Measurements from ENCODE around the gene TDRD6.
A peak's percentile ranks its signal among the peaks of the same experiment; 100 is the strongest.
"Not testable (repeated sequence)": the region's sequence is repeated elsewhere in the genome, so short reads cannot be mapped to it uniquely, and the experiment has no call there.

Gene TDRD6, protein sequence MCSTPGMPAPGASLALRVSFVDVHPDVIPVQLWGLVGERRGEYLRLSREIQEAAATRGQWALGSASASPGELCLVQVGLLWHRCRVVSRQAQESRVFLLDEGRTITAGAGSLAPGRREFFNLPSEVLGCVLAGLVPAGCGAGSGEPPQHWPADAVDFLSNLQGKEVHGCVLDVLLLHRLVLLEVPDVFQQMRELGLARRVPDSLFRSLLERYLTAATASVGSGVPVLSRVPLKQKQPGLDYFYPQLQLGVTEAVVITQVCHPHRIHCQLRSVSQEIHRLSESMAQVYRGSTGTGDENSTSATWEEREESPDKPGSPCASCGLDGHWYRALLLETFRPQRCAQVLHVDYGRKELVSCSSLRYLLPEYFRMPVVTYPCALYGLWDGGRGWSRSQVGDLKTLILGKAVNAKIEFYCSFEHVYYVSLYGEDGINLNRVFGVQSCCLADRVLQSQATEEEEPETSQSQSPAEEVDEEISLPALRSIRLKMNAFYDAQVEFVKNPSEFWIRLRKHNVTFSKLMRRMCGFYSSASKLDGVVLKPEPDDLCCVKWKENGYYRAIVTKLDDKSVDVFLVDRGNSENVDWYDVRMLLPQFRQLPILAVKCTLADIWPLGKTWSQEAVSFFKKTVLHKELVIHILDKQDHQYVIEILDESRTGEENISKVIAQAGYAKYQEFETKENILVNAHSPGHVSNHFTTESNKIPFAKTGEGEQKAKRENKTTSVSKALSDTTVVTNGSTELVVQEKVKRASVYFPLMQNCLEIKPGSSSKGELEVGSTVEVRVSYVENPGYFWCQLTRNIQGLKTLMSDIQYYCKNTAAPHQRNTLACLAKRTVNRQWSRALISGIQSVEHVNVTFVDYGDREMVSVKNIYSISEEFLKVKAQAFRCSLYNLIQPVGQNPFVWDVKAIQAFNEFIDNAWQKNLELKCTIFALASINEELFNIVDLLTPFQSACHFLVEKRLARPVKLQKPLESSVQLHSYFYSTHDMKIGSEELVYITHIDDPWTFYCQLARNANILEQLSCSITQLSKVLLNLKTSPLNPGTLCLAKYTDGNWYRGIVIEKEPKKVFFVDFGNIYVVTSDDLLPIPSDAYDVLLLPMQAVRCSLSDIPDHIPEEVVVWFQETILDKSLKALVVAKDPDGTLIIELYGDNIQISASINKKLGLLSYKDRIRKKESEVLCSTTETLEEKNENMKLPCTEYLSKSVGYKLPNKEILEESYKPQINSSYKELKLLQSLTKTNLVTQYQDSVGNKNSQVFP (N-terminal part only)

DNA sequence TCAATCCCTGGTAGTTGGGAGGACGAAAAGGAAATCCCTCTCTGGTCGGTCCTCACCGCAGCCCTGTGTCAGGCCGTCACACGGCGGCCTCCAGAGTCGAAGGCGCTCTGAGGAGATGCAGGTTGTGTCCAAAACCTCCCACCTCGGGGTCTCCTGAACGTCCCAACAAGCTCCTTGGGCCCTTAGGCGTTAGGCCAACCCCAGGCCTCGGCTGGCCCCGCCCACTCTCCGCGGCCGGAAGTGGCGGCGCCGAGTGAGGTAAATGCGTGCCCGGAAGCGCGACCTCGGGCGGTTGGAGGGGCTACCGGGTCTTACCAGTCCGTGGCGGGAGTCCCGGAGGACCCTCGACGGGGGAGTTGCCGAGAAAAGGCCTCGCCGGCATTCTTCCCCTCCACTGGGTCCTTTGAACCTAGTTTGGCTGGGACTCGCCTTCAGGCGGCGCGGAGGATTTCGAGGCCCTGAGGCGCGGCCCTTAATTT, at the start of gene TDRD6:
TSS of gene TDRD6 (plus strand) at position 267 of the 479 bp plus-strand sequence. CDS start 244 bp downstream, outside the sequence.
- no peak for DNase-seq

DNA sequence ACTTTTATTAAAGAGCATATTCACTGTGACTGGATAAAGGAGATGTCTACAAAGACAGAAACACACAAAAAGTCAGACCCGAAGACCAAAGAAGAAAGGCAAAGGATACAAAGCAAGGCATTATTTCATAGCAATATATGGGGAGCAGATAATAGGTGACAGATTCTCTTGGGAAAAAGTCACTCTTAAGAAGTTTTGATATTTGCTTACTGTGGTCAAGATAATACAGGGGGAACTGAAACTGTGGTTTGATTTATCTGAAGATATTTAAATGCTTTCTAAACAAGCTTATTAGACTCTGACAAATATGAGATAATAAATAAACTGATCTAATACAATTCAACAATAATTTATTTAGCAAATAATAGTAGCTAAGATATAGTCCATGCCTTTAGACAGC, 49.8 kb upstream of the TDRD6 start:
- no peak for DNase-seq

DNA sequence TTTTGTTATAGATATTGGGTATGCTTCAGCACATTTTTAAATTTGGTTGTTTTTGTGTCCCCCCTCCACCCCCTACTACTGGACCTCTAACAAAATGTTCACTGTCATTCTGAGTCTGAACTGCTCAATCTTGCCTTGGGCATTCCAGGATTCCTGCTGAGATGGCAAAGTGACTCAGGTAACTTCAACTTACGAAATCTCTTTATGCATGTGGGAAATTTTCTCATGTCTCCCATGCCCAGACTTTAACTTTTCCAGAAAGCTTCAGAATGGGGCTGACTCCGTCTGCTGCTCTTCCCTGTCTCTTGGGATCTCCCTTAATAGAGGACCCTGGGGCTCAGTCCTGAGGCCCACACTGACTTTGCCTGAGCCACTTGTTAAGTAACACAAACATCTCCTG, 49.0 kb upstream of the TDRD6 start:
- no peak for DNase-seq

DNA sequence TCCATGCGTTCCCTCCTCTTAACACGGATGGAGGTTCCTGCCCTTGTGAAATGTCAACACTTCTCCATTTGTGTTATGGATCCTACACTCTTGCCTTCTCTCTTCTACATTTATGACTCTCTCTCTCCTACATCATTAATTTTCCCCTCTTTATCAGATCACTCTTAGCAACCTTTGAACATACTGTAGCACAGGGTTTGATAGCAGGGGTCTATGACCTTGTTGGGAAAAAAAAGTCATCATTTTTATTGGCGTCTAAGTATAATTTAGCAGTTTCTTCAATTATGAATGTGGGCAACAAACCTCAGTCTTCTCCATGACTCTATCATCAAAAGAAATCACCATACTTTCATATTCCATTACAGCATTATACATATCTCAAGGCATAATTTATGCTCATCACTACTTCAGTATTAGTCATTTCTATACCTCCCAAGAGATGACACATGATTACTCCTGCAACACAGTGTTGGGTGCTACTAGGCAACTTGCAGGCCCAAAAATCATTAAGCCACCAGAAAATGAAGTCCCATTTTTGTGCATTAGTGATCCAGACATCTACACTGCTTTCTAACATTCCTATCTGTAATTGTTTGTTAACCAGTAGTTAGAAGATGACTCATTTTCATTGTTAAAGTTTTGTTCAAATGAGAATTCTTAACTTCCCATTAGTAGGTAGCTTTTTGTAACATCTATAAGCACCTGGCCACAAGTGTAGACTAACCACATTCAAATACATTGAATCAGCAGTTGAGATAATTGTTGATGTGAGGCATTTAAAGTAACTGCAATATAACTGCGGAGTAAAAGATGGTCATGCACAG, 44.5 kb upstream of the TDRD6 start:
- no peak for DNase-seq

DNA sequence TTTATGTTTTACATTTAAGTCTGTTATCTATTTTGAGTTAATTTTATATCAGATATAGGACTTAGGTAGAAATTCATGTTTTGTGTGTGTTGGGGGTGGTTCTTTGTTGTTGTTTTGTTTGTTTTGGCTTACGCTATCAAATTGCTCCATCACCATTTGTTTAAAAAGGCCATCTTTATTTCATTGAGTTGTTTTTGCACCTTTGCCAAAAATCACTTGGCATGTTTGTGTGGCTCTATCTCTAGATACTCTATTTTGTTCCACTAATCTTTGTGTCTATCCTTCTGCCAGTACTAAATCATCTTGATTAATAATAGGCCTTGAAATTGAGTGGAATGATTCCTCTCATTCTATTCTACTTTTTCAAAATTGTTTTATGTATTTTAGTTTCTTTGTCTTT, 42.4 kb upstream of the TDRD6 start:
- no peak for DNase-seq

DNA sequence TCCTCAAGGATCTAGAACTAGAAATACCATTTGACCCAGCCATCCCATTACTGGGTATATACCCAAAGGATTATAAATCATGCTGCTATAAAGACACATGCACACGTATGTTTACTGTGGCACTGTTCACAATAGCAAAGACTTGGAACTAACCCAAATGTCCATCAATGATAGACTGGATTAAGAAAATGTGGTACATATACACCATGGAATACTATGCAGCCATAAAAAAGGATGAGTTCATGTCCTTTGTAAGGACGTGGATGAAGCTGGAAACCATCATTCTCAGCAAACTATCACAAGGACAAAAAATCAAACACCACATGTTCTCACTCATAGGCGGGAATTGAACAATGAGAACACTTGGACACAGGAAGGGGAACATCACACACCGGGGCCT, 39.6 kb upstream of the TDRD6 start:
- DNase-seq = not testable (repeated sequence)

DNA sequence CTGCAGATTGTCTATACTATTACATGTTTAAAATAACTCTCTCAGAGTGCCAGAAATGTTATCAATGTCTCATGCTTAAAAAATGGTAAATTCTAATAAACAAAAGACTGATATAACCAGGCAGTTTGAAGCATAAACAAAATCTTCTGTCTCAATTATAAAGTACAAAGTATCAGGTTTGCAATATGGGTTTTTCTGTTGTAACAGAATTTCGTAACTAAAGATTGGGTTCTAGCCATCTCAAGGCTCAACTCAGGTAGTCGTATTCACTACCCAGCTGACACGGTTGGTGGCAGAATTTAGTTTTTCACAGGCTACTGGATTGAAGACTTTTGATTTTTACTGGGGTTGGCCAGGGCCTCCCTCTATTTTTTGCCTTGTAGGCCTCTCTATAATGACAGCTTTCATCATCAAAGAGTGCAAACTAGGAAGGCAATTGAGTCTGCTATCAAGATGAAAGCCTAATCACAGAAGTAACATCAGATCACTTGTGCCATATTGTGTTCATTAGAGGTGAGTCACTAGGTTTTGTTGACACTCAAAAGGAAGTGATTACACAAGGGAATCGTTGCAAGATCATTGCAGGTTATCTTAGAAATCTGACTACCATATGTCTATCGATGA, 38.7 kb upstream of the TDRD6 start:
- no peak for DNase-seq

DNA sequence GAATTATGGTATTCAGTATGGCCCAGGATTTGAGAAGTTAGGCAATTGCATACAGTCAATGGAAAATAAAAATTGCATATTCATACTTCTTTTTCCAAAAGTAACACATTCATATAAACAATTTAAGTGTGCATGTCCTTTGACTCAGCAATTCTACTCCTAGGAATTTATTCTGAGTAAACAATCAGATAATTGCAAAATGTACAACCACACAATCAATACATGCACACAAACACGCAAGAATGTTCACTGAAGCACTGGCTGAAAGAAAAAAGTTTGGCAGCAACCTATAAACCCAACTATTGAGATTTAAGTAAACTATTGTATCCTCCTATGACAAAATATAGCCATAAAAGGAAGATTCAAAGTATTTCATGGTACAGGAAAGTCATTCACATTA, 36.7 kb upstream of the TDRD6 start:
- DNase-seq = no peak

DNA sequence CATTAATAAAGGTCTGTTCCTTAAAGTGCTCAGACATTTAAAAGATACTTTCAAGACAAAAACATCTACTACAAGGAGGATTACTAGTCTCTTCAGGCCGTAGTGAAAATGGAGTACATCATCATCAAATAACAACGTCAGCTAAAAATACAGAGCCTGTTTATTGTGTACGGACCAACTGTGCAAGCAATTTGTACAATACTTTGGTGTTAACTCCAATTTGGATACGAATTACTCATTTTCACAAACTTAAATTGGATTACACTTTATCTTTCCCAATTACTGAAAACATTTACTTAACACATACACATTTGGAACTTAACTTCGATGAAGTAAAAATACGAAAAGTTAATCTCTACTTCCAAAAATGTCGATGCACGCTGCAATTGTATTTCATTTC, 35.9 kb upstream of the TDRD6 start:
- DNase-seq = no peak

DNA sequence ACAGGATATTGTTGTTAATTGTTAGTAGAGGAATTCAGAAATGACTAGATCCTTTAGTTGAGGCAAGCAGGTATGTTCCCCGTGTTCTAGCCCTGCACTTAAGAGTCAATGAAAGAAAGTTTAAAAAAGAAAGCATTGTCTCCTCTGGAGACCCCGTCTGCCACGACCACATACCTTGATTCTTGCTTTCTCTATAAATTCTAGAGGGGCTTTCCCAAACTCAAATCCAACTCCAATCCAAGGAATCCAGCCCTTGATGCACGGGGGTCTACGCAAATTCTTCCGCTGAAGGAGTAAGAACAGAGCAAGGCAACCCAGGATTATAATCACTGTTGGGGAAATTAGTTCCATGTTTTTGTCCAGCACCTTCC, 35.5 kb upstream of the TDRD6 start:
- no peak for DNase-seq

DNA sequence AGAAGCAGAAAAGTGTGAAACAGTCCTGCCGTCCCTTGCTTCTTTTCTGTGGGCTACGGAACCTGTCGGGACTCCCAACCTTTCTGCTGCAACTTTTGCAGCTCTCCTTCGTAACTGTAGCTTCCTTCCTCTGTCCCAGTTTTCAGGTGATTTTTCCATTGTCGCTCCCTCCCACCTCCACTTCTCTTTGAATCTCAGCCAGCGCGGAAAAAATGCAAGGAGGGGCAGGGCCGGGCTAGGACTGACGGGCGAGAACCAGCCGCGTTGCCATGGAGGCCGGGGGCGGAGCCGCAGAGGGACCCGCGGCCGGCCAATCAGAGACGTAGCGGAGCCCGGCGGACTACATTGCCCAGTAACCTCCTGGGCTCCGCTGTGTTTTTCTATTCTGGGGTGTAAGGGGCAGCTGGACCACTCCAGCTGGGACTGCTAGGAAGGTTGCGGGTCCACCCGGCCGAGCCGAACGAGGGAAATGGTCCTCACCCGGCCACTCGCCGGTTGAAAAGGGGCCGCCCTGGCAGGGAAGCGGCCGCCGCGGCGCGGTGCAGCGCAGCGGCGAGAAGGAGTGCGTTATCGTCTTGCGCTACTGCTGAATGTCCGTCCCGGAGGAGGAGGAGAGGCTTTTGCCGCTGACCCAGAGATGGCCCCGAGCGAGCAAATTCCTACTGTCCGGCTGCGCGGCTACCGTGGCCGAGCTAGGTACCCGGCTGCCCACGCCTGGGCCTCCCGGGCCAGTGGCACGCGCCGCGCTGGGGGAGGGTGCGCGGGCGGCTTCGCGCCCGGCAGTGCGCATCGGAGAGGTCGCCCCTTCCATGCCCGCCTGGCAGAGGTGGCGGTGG, 34.9 kb upstream of the TDRD6 start, which contains the start of the genes CYP39A1 and SLC25A27:
TSS of gene CYP39A1 (minus strand) at position 216 of the 836 bp plus-strand sequence. CDS start 236 bp downstream, outside the sequence.
TSS of gene SLC25A27 (plus strand) at position 373 of the 836 bp plus-strand sequence. CDS start at position 591, 218 bp downstream.
- peak; percentile 93 for DNase-seq

DNA sequence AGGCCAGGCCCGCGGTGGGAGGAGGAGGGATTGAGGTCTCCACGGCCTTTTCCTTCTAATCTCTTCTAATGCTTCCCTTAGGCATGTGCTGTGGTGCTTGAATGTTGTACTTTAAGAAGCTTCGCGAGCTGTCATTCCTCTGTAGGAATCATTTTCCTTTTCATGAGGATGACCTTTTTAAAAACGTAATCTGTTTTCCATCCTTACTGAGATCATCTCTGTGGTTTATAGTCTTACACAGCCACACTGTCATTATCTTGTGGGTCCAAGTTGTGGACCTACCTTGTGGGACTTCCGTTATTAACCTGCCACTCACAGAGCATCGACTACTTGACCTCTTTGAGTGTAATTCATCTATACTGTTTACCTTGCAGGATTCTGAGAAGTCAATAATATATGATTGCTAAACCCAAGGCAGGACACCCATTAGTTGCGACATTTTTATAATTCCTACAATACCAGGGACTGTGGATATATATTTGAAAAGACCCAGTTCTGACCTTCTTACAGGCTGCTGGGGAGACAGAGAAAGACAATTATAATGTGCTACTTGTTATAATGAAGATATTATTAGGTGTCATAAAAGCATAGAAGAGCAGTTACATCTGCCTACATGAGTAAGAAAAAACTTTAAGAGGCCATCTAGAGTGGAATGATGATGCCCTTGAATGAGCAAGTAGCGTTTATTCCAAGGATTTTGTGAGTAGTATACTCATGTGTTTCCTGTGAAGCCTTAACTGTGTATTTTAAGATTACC, 34.1 kb upstream of the TDRD6 start:
- no peak for DNase-seq

DNA sequence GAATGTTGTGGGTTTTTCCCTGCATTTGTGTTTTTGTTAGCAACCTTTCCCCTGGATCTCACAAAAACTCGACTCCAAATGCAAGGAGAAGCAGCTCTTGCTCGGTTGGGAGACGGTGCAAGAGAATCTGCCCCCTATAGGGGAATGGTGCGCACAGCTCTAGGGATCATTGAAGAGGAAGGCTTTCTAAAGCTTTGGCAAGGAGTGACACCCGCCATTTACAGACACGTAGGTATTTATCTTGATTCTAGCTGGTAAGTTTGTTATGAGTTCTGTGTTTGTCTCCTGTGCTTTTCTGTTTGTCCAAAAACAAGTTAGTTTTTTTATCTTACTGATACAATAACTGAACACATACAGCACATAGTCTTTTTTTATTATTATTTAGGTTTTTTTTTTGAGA, 31.9 kb upstream of the TDRD6 start:
- DNase-seq = peak; percentile 54

DNA sequence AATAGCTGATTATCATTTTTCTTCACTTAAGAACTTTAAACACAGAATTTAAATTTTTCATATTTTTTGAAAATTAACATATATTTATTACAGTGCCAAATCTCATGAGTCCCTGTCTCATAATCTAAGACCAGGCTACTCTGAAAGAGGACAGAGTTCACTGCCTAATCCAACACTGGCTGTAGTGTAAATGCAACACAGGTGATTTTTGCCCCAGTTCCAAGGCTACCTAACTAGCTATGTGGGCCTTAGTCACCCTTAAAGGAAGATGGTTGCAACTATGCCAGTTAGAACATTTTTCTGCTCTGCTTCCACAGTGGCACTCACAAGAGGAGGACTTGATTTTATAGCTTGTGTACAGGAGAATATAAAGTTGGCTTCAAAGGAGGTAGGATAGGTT, 30.0 kb upstream of the TDRD6 start:
- DNase-seq = no peak

DNA sequence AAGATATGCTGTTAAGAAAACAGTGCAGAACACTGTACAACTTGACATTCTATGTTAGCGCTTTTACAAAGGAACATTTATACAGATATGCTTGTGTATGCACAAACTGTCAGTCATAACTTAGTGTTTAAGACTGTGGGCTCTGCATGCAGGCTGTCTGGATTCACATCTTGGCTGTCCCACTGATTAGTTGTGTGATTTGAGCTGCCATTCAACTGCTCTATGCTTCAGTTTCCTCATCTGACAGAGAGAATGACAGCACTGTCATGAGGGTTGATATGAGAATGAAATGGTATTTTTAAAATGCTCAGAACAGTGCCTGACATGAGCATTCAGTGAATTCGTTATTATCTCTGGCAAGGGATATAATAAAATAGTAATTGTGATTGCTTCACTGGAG, 26.2 kb upstream of the TDRD6 start:
- DNase-seq = no peak

DNA sequence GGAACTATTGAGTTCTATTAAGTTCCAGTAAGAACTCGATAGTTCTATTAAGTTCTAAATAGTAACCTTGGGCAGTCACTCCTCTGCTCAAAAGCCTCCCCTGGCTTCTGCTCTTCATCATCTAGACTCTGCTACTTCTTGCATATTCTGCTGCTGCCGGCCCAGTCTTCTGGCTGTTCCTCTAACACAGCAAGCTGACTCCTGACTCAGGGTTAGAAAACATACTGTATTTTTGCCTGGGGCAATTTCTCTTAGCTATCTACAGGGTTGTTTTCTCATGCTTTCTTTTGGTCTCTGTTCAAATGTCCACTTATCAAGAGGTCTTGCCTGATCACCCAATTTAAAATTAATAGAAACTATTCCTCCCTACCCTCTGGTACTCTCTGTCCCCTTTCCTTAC, 20.3 kb upstream of the TDRD6 start:
- no peak for DNase-seq

DNA sequence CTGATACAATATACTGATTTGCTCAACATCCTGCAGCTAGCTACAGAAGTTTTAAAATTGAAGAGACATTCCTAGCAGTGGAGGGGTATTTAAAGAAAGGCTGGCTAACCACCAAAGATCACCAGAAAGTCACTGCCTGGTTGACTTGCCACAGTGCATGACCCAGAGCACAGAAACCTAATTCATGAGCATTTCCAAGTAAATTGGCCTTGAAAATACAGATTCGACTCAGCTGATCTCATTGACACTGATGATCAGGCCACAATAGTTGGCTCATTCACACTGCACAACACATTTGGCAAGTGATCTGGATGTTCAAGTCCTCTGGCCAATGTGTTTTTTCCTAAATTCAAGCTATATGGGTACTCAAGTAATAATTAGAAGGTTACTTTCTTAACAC, 13.3 kb upstream of the TDRD6 start:
- no peak for DNase-seq

DNA sequence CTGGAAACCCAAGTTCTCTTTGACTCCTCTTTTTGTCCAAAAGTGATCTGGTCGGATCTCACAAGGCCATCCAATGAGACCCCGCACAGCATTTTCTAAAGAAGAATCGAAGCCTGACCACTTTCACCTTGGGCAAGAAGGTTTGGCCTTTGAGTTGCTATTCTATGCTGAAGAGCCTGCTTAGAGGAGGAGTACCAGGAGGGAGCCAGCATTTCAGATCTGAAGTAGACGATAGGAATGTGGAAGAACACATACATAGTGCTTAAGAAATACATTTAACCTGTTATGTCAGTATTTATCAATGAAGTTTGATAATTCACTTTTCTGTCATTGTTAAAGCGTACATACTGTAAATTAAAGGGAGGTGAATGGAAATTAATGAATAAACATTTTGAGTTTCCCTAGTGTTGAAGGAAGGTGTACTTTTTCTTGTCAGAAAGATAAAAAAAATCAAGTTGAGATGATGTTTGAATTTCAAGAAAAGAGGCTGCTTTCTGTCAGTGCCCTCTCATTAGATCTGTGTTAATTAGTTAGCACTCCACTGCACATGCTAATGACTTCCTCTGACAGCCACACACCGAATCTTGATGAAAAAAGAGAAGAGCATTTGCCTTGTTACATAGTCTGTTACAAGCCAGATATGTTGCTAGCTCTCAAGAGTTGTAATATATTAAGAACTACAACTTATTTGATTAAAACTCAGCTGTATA, 10.9 kb upstream of the TDRD6 start:
- peak; percentile 22 for DNase-seq

DNA sequence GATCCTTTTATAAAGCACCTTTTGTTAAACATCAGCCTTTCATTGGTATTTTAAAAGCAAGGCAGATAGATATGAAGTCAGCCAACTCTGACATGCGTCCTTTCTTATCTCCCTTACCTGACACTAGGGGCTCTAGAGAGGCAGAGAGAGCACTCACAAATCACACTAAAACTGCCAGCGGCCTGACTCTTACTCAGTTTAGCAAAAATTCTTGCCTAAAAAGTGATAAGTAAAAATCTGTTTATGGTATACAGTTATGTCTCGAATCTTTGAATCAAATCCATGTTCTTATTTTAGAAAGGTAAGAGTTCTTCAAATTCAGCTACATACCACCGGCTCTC, 10.4 kb upstream of the TDRD6 start:
- peak; percentile 21 for DNase-seq

Measured in NCI-H69 (cell line).